GM19025 (cell line): Measurements from ENCODE around the gene RRAGC.
A peak's percentile ranks its signal among the peaks of the same experiment; 100 is the strongest.

Source experiments
- ATAC-seq: cut with Tn5 transposase; IDR thresholded peaks from one replicate; pipeline ENCODE4 v1.9.1; 2021; ENCODE audit warnings: mild to moderate bottlenecking, low read depth, moderate library complexity; ENCODE audit not compliant: unreplicated experiment

Gene RRAGC

GRCh38 chr1:38859561-38860453 is at the start of gene RRAGC:
Gene RRAGC, minus strand, starts transcription at chr1:38859772. Its CDS starts 126 bp downstream, at chr1:38859646.
- peak; percentile 85 for ATAC-seq

GRCh38 chr1:38908821-38909220 is 49.2 kb upstream of the RRAGC start:
- ATAC-seq, result no peak

- ATAC-seq, result no peak
Observed at GRCh38 chr1:38905985-38906384, 46.4 kb upstream of the RRAGC start.

- no peak for ATAC-seq
Observed at GRCh38 chr1:38899560-38899959, 40.0 kb upstream of the RRAGC start.

- no peak for ATAC-seq
Observed at GRCh38 chr1:38898653-38899230, 39.2 kb upstream of the RRAGC start.

- no peak for ATAC-seq
Observed at GRCh38 chr1:38896169-38896568, 36.6 kb upstream of the RRAGC start.

GRCh38 chr1:38892976-38893375 is 33.4 kb upstream of the RRAGC start:
- no peak for ATAC-seq

- ATAC-seq, result no peak
Observed at GRCh38 chr1:38891753-38892152, 32.2 kb upstream of the RRAGC start.

GRCh38 chr1:38889589-38889988 is 30.0 kb upstream of the RRAGC start:
- no peak for ATAC-seq

- ATAC-seq, result no peak
Observed at GRCh38 chr1:38888423-38889333, 29.1 kb upstream of the RRAGC start.

- no peak for ATAC-seq
Observed at GRCh38 chr1:38885092-38885491, 25.5 kb upstream of the RRAGC start.

- no peak for ATAC-seq
Observed at GRCh38 chr1:38881487-38881886, 21.9 kb upstream of the RRAGC start, which contains the start of gene GJA9. Gene GJA9, minus strand, starts transcription at chr1:38881587. Its CDS starts 5,489 bp downstream, at chr1:38876098.

GRCh38 chr1:38875811-38876210 is 16.2 kb upstream of the RRAGC start:
- no peak for ATAC-seq

GRCh38 chr1:38873027-38873969 is 13.7 kb upstream of the RRAGC start, which contains the start of gene MYCBP:
Gene MYCBP, minus strand, starts transcription at chr1:38873348. Its CDS starts 43 bp downstream, at chr1:38873305.
- peak; percentile 97 for ATAC-seq

- no peak for ATAC-seq
Observed at GRCh38 chr1:38872401-38873026, 12.9 kb upstream of the RRAGC start.

- no peak for ATAC-seq
Observed at GRCh38 chr1:38870996-38871395, 11.4 kb upstream of the RRAGC start.

GRCh38 chr1:38867208-38867607 is 7.6 kb upstream of the RRAGC start:
- ATAC-seq, result no peak

GRCh38 chr1:38865112-38865715 is 5.6 kb upstream of the RRAGC start:
- no peak for ATAC-seq

GRCh38 chr1:38860454-38860795 is 853 bp upstream of the RRAGC start:
- no peak for ATAC-seq
